ENCODE results near the gene VCAN.
"Not testable (repeated sequence)": the region's sequence is repeated elsewhere in the genome, so short reads cannot be mapped to it uniquely, and the experiment has no call there.

The VCAN gene

DNA sequence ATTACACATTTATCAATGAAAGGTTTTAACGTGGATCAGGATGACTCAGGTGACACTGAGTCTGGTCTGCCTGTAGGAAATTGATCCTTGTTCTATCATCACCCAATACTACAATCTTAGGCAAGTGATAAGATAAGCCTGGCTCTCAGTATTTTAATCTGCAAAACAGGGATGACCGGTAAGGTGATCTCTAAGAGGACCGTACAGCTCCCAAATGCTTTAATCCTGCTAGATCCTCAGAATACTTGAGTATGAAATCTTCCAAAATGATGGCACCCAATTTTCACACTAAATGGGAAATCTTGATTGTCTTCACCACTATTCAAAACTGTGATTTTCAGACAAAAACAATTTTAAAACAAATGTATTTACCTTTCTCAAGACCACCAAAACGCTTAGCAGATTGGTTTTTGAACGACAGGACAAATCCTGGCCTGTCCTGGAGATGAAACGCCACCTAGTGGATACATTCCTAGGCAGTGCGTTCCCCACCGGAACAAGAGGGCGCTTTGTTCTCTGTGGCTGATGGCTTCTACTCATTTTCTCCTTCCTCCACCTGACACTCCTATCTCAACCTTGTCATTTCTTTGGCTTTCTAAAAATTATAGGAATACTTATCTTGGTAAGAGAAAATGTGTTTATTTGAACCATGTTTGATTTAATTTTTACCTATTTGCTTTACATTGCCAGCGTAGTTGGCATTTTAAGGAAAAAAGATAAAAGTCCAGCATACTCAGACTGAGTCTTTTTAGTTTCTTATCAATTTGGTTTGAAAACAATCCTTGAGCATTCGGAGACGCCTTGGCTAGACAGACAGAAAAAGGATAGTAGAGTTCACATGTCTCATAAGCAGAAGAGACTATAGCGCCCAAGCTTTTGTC lies 41.2 kb upstream of the VCAN start:
- Mint-ChIP-seq H3K4me1 (peaks cover 6% of the 10 kb centered on the region), H3K27me3 (ENCODE audit: low read depth) (no peaks in the 10 kb centered on the region), H3K36me3 (ENCODE audit: low read depth) (peaks cover 5% of the 10 kb centered on the region), H3K9me3 (peaks cover 7% of the 10 kb centered on the region), H3K4me3 (no peak overlapping the region), H3K27ac (no peak overlapping the region)
- TF ChIP-seq CTCF (IDR thresholded peaks at IDR 0.05; ENCODE audit: unreplicated experiment in 3 of 3), result peak; percentile 75 to 85 (median 76)

DNA sequence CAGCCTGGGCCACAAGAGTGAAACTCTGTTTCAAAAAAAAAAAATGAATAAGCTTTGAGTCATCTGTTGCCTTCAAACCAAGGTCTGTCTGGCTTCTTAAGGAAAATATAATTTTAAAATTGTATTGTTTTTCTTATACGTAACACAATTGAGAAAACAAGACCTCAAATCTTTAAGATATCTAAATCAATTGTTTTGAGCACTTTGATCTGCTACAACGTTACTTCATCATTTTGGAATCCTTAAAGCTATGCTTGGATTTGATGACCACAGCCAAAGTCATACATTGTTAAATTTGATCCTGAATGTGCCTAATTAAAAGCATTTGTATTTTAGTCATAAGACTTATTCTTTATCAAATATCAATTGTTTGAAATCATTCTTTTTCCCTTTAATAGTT lies 37.7 kb upstream of the VCAN start:
- Mint-ChIP-seq H3K36me3 (ENCODE audit: low read depth) (peaks cover 5% of the 10 kb centered on the region), H3K9me3 (peaks cover 3% of the 10 kb centered on the region), H3K27ac (no peak overlapping the region), H3K27me3 (ENCODE audit: low read depth) (no peaks in the 10 kb centered on the region), H3K4me1 (no peaks in the 10 kb centered on the region), H3K4me3 (no peak overlapping the region)
- no peak for TF ChIP-seq CTCF (IDR thresholded peaks at IDR 0.05; ENCODE audit: unreplicated experiment in 3 of 3)

DNA sequence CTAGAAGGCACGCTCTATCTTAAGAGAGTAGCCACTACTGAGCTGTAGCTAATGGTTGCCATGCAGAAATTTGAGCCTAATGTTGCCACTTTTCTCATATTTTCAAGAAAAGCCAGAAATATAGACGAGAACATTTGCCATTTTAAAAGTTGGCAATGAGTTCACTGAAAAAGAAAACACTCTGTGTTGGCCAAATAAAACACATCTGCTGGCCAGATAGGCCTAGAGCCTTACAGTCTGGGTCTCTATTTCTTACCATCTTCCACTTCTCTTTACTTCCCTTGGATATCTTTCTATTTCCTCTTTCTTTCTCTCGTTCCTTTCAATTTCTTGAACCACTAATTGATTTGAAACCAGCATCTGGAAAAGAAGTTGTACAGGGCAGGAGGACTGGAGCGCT lies 36.6 kb upstream of the VCAN start:
- no peak overlapping the region for H3K27ac Mint-ChIP-seq
- H3K4me3 Mint-ChIP-seq, result no peak overlapping the region
- peaks cover 3% of the 10 kb centered on the region for H3K9me3 Mint-ChIP-seq
- H3K4me1 Mint-ChIP-seq, result no peaks in the 10 kb centered on the region
- H3K27me3 Mint-ChIP-seq (ENCODE audit: low read depth), result no peaks in the 10 kb centered on the region
- peaks cover 5% of the 10 kb centered on the region for H3K36me3 Mint-ChIP-seq (ENCODE audit: low read depth)
- no peak for TF ChIP-seq CTCF (IDR thresholded peaks at IDR 0.05; ENCODE audit: unreplicated experiment in 3 of 3)

- no peaks in the 10 kb centered on the region for H3K4me1 Mint-ChIP-seq
- H3K4me3 Mint-ChIP-seq, result no peak overlapping the region
- H3K27me3 Mint-ChIP-seq (ENCODE audit: low read depth), result no peaks in the 10 kb centered on the region
- H3K27ac Mint-ChIP-seq, result no peak overlapping the region
- TF ChIP-seq CTCF (IDR thresholded peaks at IDR 0.05; ENCODE audit: unreplicated experiment in 3 of 3), result no peak
- H3K9me3 Mint-ChIP-seq, result peaks cover 3% of the 10 kb centered on the region
- peaks cover 5% of the 10 kb centered on the region for H3K36me3 Mint-ChIP-seq (ENCODE audit: low read depth)
Observed at GRCh38 chr5:83436276-83436675, 35.3 kb upstream of the VCAN start.

- H3K27me3 Mint-ChIP-seq (ENCODE audit: low read depth); H3K36me3 Mint-ChIP-seq (ENCODE audit: low read depth); H3K9me3 Mint-ChIP-seq: not testable (repeated sequence)
Observed at GRCh38 chr5:83437697-83438096, 33.8 kb upstream of the VCAN start.

GRCh38 chr5:83440826-83441225 lies 30.7 kb upstream of the VCAN start:
- no peak for TF ChIP-seq CTCF (IDR thresholded peaks at IDR 0.05; ENCODE audit: unreplicated experiment in 3 of 3)

More at GRCh38 chr5:83437697-83438096, 33.8 kb upstream of the VCAN start:
- H3K4me1 Mint-ChIP-seq, H3K27ac Mint-ChIP-seq, H3K4me3 Mint-ChIP-seq: not testable (repeated sequence)

More at GRCh38 chr5:83440826-83441225, 30.7 kb upstream of the VCAN start:
- peaks cover 3% of the 10 kb centered on the region for H3K9me3 Mint-ChIP-seq
- H3K4me1 Mint-ChIP-seq, result no peaks in the 10 kb centered on the region
- H3K36me3 Mint-ChIP-seq (ENCODE audit: low read depth), result peaks cover 5% of the 10 kb centered on the region
- no peak overlapping the region for H3K4me3 Mint-ChIP-seq
- no peaks in the 10 kb centered on the region for H3K27me3 Mint-ChIP-seq (ENCODE audit: low read depth)
- H3K27ac Mint-ChIP-seq, result no peak overlapping the region
